CD4-positive, alpha-beta T cell treated with Interleukin-17A for 1 hour (primary cell): Measurements from ENCODE around the gene GMDS.

Source experiments
- DNase-seq: peaks from one replicate; pipeline ENCODE4 v3.0.0-alpha.2; 2020

GMDS gene

GRCh38 chr6:1616701-1617463 lies 628.5 kb downstream of the GMDS start:
- no peak for DNase-seq

GRCh38 chr6:1615853-1616420 lies 629.5 kb downstream of the GMDS start:
- DNase-seq: no peak

GRCh38 chr6:1615151-1615852 lies 630.1 kb downstream of the GMDS start:
- DNase-seq: no peak

- no peak for DNase-seq
These were observed 630.8 kb downstream of the GMDS start for GRCh38 chr6:1614448-1615150.

- DNase-seq: no peak
These were observed 631.5 kb downstream of the GMDS start for GRCh38 chr6:1613688-1614447.

GRCh38 chr6:1613346-1613687 lies 632.1 kb downstream of the GMDS start:
- no peak for DNase-seq

- no peak for DNase-seq
These were observed 632.5 kb downstream of the GMDS start for GRCh38 chr6:1612974-1613306.

- DNase-seq: no peak
These were observed 633.0 kb downstream of the GMDS start for GRCh38 chr6:1612299-1612973.

- DNase-seq: no peak
These were observed 633.7 kb downstream of the GMDS start for GRCh38 chr6:1611572-1612298.

- DNase-seq: no peak
These were observed 634.2 kb downstream of the GMDS start for GRCh38 chr6:1611322-1611571.

GRCh38 chr6:1610497-1611321 lies 634.7 kb downstream of the GMDS start:
- no peak for DNase-seq

- DNase-seq: no peak
These were observed 635.5 kb downstream of the GMDS start, which contains the start of gene FOXC1 for GRCh38 chr6:1609648-1610496. TSS of gene FOXC1 (plus strand) at chr6:1609915. CDS start at chr6:1610446, 531 bp downstream.

- no peak for DNase-seq
These were observed 636.3 kb downstream of the GMDS start for GRCh38 chr6:1609041-1609647.

GRCh38 chr6:1608222-1609040 lies 637.0 kb downstream of the GMDS start:
- DNase-seq: no peak

- DNase-seq: no peak
These were observed 637.7 kb downstream of the GMDS start for GRCh38 chr6:1607516-1608221.

GRCh38 chr6:1606780-1607515 lies 638.5 kb downstream of the GMDS start:
- no peak for DNase-seq
